Fibroblast of lung (primary cell): ENCODE measurements around the gene KMT5C.

Source experiments
- EZH2 ChIP-seq: IDR thresholded peaks from 2 replicates; pipeline ENCODE4 v1.5.1; 2012; ENCODE audit warnings: low read length, control low read depth, mild to moderate bottlenecking; ENCODE audit errors: missing control alignments
- TF ChIP-seq, protein P1 (sequence below), 2 donors: IDR thresholded peaks in 1 of 2; conservative IDR thresholded peaks in 1 of 2; 1 replicate in 1 of 2; 2 replicates in 1 of 2; pipeline ENCODE4 v1.5.1; 2011 to 2012; ENCODE audit warnings: low read length in 2 of 2, control low read depth in 1 of 2, inconsistent platforms in 1 of 2, low read depth in 1 of 2, mild to moderate bottlenecking in 1 of 2

DNA sequence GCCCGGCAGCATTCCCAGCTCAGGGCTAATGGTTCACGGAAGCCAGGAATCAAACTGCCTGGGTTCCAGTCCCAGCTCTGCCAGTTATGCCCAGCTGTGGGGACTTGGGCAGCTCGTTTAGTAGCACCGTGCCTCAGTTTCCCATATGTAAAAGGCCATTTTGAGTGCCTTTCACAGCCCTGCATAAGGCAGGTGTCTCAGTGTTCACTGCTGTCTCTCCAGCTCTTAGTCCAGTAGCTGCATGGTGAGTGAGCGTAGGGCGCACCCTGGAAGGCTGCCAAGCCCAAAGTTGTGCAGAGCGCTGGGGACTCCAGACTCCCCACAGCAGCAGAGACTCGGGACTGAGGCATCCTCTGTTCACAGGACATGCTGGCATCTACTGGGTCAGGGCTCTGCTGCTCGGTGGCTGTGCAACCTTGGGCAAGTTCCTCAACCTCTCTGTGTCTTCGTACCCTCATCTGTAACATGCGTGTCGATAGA, 51.6 kb downstream of the KMT5C start:
- TF ChIP-seq, protein P1, sequence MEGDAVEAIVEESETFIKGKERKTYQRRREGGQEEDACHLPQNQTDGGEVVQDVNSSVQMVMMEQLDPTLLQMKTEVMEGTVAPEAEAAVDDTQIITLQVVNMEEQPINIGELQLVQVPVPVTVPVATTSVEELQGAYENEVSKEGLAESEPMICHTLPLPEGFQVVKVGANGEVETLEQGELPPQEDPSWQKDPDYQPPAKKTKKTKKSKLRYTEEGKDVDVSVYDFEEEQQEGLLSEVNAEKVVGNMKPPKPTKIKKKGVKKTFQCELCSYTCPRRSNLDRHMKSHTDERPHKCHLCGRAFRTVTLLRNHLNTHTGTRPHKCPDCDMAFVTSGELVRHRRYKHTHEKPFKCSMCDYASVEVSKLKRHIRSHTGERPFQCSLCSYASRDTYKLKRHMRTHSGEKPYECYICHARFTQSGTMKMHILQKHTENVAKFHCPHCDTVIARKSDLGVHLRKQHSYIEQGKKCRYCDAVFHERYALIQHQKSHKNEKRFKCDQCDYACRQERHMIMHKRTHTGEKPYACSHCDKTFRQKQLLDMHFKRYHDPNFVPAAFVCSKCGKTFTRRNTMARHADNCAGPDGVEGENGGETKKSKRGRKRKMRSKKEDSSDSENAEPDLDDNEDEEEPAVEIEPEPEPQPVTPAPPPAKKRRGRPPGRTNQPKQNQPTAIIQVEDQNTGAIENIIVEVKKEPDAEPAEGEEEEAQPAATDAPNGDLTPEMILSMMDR (conservative IDR thresholded peaks at IDR 0.05 in 1 of 2, IDR thresholded peaks at IDR 0.05 in 1 of 2; ENCODE audit: low read depth in 1 of 2, low read length in 2 of 2): no peak
- no peak for TF ChIP-seq EZH2
